Measurements from ENCODE around the gene ARHGAP25. TPM values are rescaled to one million over a fixed set of nuclear protein-coding genes. Genes with fewer than 3 reads are reported as not detected.

Gene ARHGAP25
- total and polyA plus RNA-seq, 2 donors (not counting 3 experiments of a cell fraction or from before 2014, with no cell fraction given) = 0.50 to 2.0 TPM

GRCh38 chr2:68748568-68748967, 14.0 kb downstream of the ARHGAP25 start:
- no peaks in the 10 kb centered on the region for H3K4me1 ChIP-seq (ENCODE audit: control insufficient read depth, extremely low read depth, insufficient read depth, low read length)
- no peak for FAIRE-seq
- H3K4me2 ChIP-seq (ENCODE audit: insufficient read depth, low read length) = no peak overlapping the region
- no peaks in the 10 kb centered on the region for H3K9me1 ChIP-seq (replicated peaks; ENCODE audit: control insufficient read depth, extremely low read depth, insufficient read depth, low read length)
- no peaks in the 10 kb centered on the region for H4K20me1 ChIP-seq (replicated peaks; ENCODE audit: control insufficient read depth, extremely low read depth, insufficient read depth, low read length)
- H2AFZ ChIP-seq (ENCODE audit: low read depth, low read length) = no peak overlapping the region
- TF ChIP-seq MAX (IDR thresholded peaks at IDR 0.05; ENCODE audit: insufficient read depth, insufficient read length) (no peak), CTCF (IDR thresholded peaks at IDR 0.05; ENCODE audit: extremely low read depth in 1 of 2, insufficient read depth in 1 of 2, low read depth in 1 of 2, low read length in 2 of 2) (no peak), GATA2 (IDR thresholded peaks at IDR 0.05; ENCODE audit: insufficient read depth, insufficient read length, low read depth, low read length) (no peak), FOS (IDR thresholded peaks at IDR 0.05; ENCODE audit: borderline replicate concordance, insufficient read depth, low read length) (no peak), JUN (IDR thresholded peaks at IDR 0.05; ENCODE audit: borderline replicate concordance, insufficient read depth, insufficient read length, low read depth) (no peak), POLR2A (IDR thresholded peaks at IDR 0.05; ENCODE audit: low read depth, low read length) (no peak), MYC (IDR thresholded peaks at IDR 0.05; ENCODE audit: low read depth, low read length) (no peak), POLR2AphosphoS5 (IDR thresholded peaks at IDR 0.05; ENCODE audit: insufficient read depth, low read depth, low read length) (no peak), EZH2 (IDR thresholded peaks at IDR 0.05; ENCODE audit: borderline replicate concordance, low read depth, low read length, severe bottlenecking) (no peak)
- POLR2A ChIA-PET = no interaction called here
- peaks cover 0 to 7% of the 10 kb centered on the region in 2 experiments for H3K27me3 ChIP-seq (ENCODE audit: control insufficient read depth in 2 of 2, insufficient read depth in 2 of 2, low read length in 2 of 2)
- intact Hi-C loops (cut with micrococcal nuclease) (no loop called here), dilution Hi-C loops (cut with MboI; ENCODE audit: extremely low pct_ligation_motif_present, low sequenced_read_pairs) (loop anchor here (25.0 kb wide), 1 partner anchor 189 kb away; no protein-coding TSS in a partner anchor)
- DNase-seq (ENCODE audit: low read depth, low spot score) = no peak
- no TSS peak for BruUV-seq (replicated peaks)
- no peak overlapping the region for H3K4me3 ChIP-seq (replicated peaks in 1 of 3; ENCODE audit: insufficient read depth in 1 of 3, low read depth in 1 of 3, low read length in 3 of 3)
- no peaks in the 10 kb centered on the region for H3K36me3 ChIP-seq (ENCODE audit: control insufficient read depth in 2 of 2, extremely low read depth in 1 of 2, insufficient read depth in 2 of 2, low read length in 2 of 2)
- no peaks in the 10 kb centered on the region for H3K9me3 ChIP-seq (replicated peaks; ENCODE audit: control insufficient read depth, insufficient read depth, low read length)
- H3K9ac ChIP-seq (replicated peaks; ENCODE audit: extremely low read depth, insufficient read depth, low read length) = no peak overlapping the region
- H3K79me2 ChIP-seq (ENCODE audit: control insufficient read depth, insufficient read depth, low read length) = no peaks in the 10 kb centered on the region
- CTCF ChIA-PET = interaction anchor here (0.8 to 3.1 kb wide), 7 partner anchors 39 to 285 kb away, joined by 3 to 30 read pairs (median 5); no protein-coding TSS in a partner anchor
- no peak overlapping the region for H3K27ac ChIP-seq (ENCODE audit: insufficient read depth, low read depth, low read length)

All from endothelial cell of umbilical vein (primary cell).